Gastrocnemius medialis (tissue), 4 donors: Measurements from ENCODE around the gene BRI3BP.

Experiments used
- CTCF ChIP-seq, 5 experiments: fragments of 450-650 bp in 3 of 5; fragments of 200-600 bp in 2 of 5; sonication (generic) in 2 of 5; IDR thresholded peaks in 4 of 5; conservative IDR thresholded peaks in 1 of 5; 1 replicate in 4 of 5; 2 replicates in 1 of 5; pipeline ENCODE4 v1.5.1; 2016 to 2019; ENCODE audit warnings: antibody characterized with exemption in 5 of 5, mild to moderate bottlenecking in 3 of 5, moderate library complexity in 3 of 5
- POLR2A ChIP-seq, 2 donors: fragments of 450-650 bp; IDR thresholded peaks; one replicate each; pipeline ENCODE4 v1.6.1; 2017; ENCODE audit warnings: antibody characterized with exemption in 2 of 2, mild to moderate bottlenecking in 2 of 2, moderate library complexity in 2 of 2

GRCh38 chr12:124992874-124993625 lies 395 bp upstream of the BRI3BP start:
- no peak for TF ChIP-seq CTCF (IDR thresholded peaks at IDR 0.05 in 4 of 5, conservative IDR thresholded peaks at IDR 0.05 in 1 of 5)
- TF ChIP-seq POLR2A (IDR thresholded peaks at IDR 0.05): no peak
